Body of pancreas (tissue), 4 donors: ENCODE measurements around the gene ANKRD9. TPM values are rescaled to one million over a fixed set of nuclear protein-coding genes. Genes with fewer than 3 reads are reported as not detected.
"Not testable (repeated sequence)": the region's sequence is repeated elsewhere in the genome, so short reads cannot be mapped to it uniquely, and the experiment has no call there.

Experiments used
- ATAC-seq: fragments of 150-250 bp; one replicate; pipeline ENCODE4 v1.9.1; 2016
- DNase-seq, 4 donors: peaks; one replicate each; pipeline ENCODE4 v3.0.0-alpha.2; 2019
- H3K27ac ChIP-seq, 4 donors: fragments of 200-600 bp; sonication (generic); 1 replicate in 3 of 4; 2 replicates in 1 of 4; pipeline versions ENCODE4 v1.5.1 to v1.6.1; 2016 to 2019; ENCODE audit warnings: mild to moderate bottlenecking in 1 of 4, mixed read lengths in 1 of 4, moderate library complexity in 1 of 4
- H3K27me3 ChIP-seq, 2 donors: fragments of 200-600 bp; sonication (generic); one replicate each; pipeline ENCODE4 v1.6.0; 2016; ENCODE audit warnings: mild to moderate bottlenecking in 1 of 2
- H3K36me3 ChIP-seq, 2 donors: fragments of 200-600 bp; sonication (generic); replicated peaks in 1 of 2; 2 replicates each; pipeline ENCODE4 v1.5.1; 2016; ENCODE audit warnings: low read depth in 2 of 2; ENCODE audit not compliant: insufficient read depth in 1 of 2
- H3K4me1 ChIP-seq: fragments of 200-600 bp; sonication (generic); one replicate; pipeline ENCODE4 v1.6.0; 2016
- H3K4me3 ChIP-seq, 2 donors: fragments of 200-600 bp; sonication (generic); 1 replicate in 1 of 2; 2 replicates in 1 of 2; pipeline ENCODE4 v1.5.1; 2016 to 2019
- H3K9me3 ChIP-seq, 3 donors: fragments of 200-600 bp; sonication (generic); 1 replicate in 2 of 3; 2 replicates in 1 of 3; pipeline ENCODE4 v1.5.1; 2016
- POLR2A ChIP-seq, 3 donors: fragments of 450-650 bp; IDR thresholded peaks; one replicate each; pipeline ENCODE4 v1.6.1; 2016; ENCODE audit warnings: antibody characterized with exemption in 3 of 3, mild to moderate bottlenecking in 2 of 3
- WGBS, 2 donors: methylation state at CpG; one replicate each; pipeline ENCODE4 v1.1.5; 2017; 5-methylcytosine and 5-hydroxymethylcytosine counted together
- intact Hi-C: fragments of 100-400 bp; cut with DNase I; formaldehyde crosslinking; loops from one replicate; pipeline ENCODE4 v1.15.1; 2023
- total RNA-seq, 2 donors: library from RNA; depleted of rRNA; stranded (reverse); fragments of >200 nt; gene quantifications; one replicate each; pipeline ENCODE4 v1.1.0, GENCODE V29; 2016
- TF ChIP-seq, protein P1 (sequence below), 7 experiments: fragments of 450-650 bp in 4 of 7; fragments of 200-600 bp in 3 of 7; sonication (generic) in 3 of 7; IDR thresholded peaks; one replicate each; pipeline ENCODE4 v1.5.1; 2016 to 2019; ENCODE audit warnings: antibody characterized with exemption in 7 of 7

The ANKRD9 gene
- total RNA-seq, 2 donors from 2014 or later: 49.8 to 87.7 TPM

GRCh38 chr14:102525219-102525928 is 15.8 kb upstream of the ANKRD9 start:
- WGBS, 2 donors: 2 to 5% methylated on average over 11 of the region's 11 CpGs

GRCh38 chr14:102524451-102525218 is 15.1 kb upstream of the ANKRD9 start:
- Histone ChIP-seq H3K36me3 (no peaks in the 10 kb centered on the region), H3K27ac (peak overlapping the region; percentile 76 to 86 (median 80)), H3K9me3 (no peaks in the 10 kb centered on the region), H3K27me3 (no peaks in the 10 kb centered on the region), H3K4me3 (peak overlapping the region; percentile 35 to 41), H3K4me1 (peaks cover 9% of the 10 kb centered on the region)
- intact Hi-C loops: no loop called here
- TF ChIP-seq POLR2A (IDR thresholded peaks at IDR 0.05): peak in 2 of 3 donors; percentile 80 to 81
- TF ChIP-seq, protein P1, sequence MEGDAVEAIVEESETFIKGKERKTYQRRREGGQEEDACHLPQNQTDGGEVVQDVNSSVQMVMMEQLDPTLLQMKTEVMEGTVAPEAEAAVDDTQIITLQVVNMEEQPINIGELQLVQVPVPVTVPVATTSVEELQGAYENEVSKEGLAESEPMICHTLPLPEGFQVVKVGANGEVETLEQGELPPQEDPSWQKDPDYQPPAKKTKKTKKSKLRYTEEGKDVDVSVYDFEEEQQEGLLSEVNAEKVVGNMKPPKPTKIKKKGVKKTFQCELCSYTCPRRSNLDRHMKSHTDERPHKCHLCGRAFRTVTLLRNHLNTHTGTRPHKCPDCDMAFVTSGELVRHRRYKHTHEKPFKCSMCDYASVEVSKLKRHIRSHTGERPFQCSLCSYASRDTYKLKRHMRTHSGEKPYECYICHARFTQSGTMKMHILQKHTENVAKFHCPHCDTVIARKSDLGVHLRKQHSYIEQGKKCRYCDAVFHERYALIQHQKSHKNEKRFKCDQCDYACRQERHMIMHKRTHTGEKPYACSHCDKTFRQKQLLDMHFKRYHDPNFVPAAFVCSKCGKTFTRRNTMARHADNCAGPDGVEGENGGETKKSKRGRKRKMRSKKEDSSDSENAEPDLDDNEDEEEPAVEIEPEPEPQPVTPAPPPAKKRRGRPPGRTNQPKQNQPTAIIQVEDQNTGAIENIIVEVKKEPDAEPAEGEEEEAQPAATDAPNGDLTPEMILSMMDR (IDR thresholded peaks at IDR 0.05): peak; percentile 99 to 100 (median 99)
- peak; percentile 99 to 100 (median 100) for DNase-seq
- 0% methylated on average over 21 to 32 of the region's 32 CpGs for WGBS, 2 donors
- ATAC-seq: peak; percentile 100

More at GRCh38 chr14:102525219-102525928, 15.8 kb upstream of the ANKRD9 start:
- H3K4me3 ChIP-seq: peak overlapping the region; percentile 35 to 41
- intact Hi-C loops: no loop called here
- peaks cover 9% of the 10 kb centered on the region for H3K4me1 ChIP-seq
- peak in 2 of 4 donors; percentile 55 for DNase-seq
- ATAC-seq: peak; percentile 14
- H3K27ac ChIP-seq: peak overlapping the region; percentile 76 to 86 (median 80)
- no peaks in the 10 kb centered on the region for H3K27me3 ChIP-seq
- H3K36me3 ChIP-seq: no peaks in the 10 kb centered on the region
- no peaks in the 10 kb centered on the region for H3K9me3 ChIP-seq
- no peak for TF ChIP-seq POLR2A (IDR thresholded peaks at IDR 0.05)
- TF ChIP-seq, protein P1 (IDR thresholded peaks at IDR 0.05): no peak

GRCh38 chr14:102523569-102524450 is 14.2 kb upstream of the ANKRD9 start:
- WGBS, 2 donors: 55 to 63% methylated on average over 27 to 33 of the region's 34 CpGs
- intact Hi-C loops: no loop called here
- Histone ChIP-seq H3K4me1 (peaks cover 9% of the 10 kb centered on the region), H3K9me3 (no peaks in the 10 kb centered on the region), H3K27me3 (no peaks in the 10 kb centered on the region), H3K36me3 (no peaks in the 10 kb centered on the region), H3K4me3 (no peak overlapping the region), H3K27ac (peak overlapping the region in 3 of 4 donors; percentile 76 to 86 (median 80))
- TF ChIP-seq, protein P1 (IDR thresholded peaks at IDR 0.05): no peak
- DNase-seq (no peak), ATAC-seq (no peak)

GRCh38 chr14:102523200-102523568 is 13.6 kb upstream of the ANKRD9 start:
- Histone ChIP-seq H3K4me3 (no peak overlapping the region), H3K27ac (no peak overlapping the region), H3K9me3 (no peaks in the 10 kb centered on the region), H3K27me3 (no peaks in the 10 kb centered on the region), H3K4me1 (peaks cover 9% of the 10 kb centered on the region), H3K36me3 (no peaks in the 10 kb centered on the region)
- intact Hi-C loops: no loop called here
- TF ChIP-seq, protein P1 (IDR thresholded peaks at IDR 0.05): no peak
- DNase-seq (no peak), ATAC-seq (no peak)
- 76 to 86% methylated on average over 2 of the region's 3 CpGs for WGBS, 2 donors

GRCh38 chr14:102519709-102520108 is 10.1 kb upstream of the ANKRD9 start:
- H3K4me3 ChIP-seq, ATAC-seq, H3K27me3 ChIP-seq, H3K27ac ChIP-seq, H3K9me3 ChIP-seq, DNase-seq, H3K36me3 ChIP-seq: not testable (repeated sequence)
- intact Hi-C loops: loop anchor here (5.0 kb wide), 1 partner anchor 82 kb away; no protein-coding TSS in a partner anchor
- 82 to 83% methylated on average over 3 to 5 of the region's 5 CpGs for WGBS, 2 donors
- peaks cover 16% of the 10 kb centered on the region for H3K4me1 ChIP-seq
